HG02943 (cell line): Measurements from ENCODE around the gene C19orf47.

Experiments used
- ATAC-seq: cut with Tn5 transposase; IDR thresholded peaks from one replicate; pipeline ENCODE4 v1.9.1; 2021; ENCODE audit warnings: mild to moderate bottlenecking, low read depth, moderate library complexity; ENCODE audit not compliant: unreplicated experiment

Gene C19orf47, protein sequence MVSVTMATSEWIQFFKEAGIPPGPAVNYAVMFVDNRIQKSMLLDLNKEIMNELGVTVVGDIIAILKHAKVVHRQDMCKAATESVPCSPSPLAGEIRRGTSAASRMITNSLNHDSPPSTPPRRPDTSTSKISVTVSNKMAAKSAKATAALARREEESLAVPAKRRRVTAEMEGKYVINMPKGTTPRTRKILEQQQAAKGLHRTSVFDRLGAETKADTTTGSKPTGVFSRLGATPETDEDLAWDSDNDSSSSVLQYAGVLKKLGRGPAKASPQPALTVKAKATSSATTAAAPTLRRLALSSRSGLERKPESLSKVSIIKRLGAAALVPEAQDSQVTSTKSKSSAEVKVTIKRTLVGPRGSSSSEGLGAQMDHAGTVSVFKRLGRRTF

DNA sequence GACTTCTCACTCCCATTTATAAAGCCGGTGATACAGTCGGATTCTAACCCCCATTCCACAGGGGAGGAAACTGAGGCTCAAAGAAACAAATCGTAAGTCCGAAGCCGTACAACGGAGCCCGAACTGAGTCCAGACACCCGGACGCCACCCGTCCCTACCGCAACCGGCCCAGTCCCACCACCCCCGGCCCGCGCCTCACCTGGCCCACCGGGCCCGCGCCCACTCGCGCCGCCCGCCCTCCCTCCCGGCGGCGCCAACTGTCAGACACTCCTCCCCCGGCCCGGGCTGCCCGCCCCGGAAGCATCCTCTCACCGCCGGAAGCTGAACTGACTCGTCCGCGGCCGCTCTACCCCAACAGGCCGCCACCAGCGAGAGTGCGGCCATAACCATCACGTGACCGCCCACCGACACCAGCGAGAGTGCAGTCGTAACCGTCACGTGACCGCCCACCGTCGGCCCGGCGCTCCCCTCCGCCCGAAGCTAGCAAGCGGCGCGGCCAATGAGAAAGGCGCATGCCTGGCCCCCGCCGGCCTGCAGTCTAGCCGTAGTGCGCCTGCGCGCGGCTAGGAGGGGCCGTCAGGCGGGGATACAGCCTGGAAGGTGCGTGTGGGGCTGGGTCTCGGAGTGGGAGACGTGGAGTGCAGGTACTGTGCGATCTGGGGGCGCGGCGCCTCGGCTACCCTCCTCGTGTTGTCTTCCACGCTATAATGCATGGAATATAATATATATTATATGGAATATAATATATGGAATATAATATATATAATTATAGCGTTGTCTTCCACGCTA lies at the start of gene C19orf47, which contains the start of gene PLD3:
C19orf47 (minus strand) TSS at position 273 of the 789 bp plus-strand sequence. CDS start 6,540 bp downstream, outside the sequence.
PLD3 (plus strand) TSS at position 571 of the 789 bp plus-strand sequence. CDS start 17,789 bp downstream, outside the sequence.
- ATAC-seq: peak; percentile 93

DNA sequence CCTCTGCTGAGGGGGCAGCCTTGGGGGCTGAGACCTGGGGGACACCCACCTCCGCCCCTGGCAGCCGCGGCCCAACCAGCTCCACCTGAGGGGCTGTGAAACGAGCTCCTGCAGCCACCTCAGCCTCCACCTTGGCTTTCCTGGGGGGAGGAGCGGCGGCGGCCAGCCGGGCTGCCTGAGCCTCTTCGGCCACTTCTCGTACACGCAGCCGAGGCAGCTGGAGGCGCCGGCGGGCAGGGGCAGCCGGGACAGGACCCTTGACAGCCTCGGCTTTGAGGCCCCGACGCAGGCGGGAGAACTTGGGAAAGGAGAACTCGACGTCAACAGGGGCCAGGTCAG lies 49.3 kb upstream of the C19orf47 start:
- ATAC-seq: no peak

DNA sequence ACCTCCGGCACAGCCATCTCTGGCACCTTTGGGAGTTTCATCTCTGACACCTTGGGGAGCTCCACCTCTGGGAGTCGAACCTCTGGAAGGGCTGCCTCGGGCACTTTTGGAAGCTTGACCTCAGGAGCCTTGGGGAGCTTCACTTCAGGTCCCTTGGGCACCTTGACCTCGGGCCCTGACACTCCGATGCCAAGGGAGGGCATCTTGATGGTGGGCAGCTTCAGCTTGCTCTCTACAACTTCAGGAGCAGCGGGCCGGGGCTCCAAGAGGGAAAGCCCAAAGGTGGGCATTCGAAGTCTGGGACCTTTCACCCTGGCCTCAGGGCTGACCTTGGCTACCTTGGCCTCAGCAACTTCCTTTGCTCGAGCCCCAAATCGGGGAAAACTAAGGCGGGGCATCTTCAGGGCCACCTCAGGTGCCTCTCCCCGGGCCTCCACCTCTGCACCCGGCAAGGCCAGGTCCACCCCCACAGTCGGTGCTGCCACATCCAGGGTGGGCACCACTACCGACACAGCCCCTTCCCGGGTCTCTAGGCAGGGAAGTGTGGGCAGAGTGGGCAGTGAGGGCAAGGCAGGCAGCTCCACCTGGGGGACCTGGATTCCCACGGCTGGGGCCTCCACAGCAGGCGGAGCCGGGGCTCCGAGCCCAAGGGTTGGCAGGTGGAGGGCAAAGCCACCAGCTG lies 48.8 kb upstream of the C19orf47 start:
- no peak for ATAC-seq

DNA sequence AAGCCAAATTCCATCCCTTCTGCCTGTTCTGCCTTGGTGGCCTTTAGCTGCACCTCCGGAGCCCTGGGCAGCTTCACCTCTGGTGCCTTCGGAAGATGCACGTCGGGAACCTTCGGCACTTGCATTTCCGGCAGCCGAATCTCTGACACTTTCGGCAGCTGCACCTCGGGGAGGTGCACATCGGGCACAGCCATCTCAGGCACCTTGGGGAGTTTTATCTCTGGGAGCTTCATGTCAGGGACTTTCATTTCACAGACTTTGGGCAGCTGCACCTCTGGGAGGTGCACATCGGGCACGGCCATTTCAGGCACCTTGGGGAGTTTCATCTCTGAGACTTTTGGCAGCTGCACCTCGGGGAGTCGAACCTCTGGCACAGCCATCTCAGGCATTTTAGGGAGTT lies 47.8 kb upstream of the C19orf47 start:
- ATAC-seq: no peak

DNA sequence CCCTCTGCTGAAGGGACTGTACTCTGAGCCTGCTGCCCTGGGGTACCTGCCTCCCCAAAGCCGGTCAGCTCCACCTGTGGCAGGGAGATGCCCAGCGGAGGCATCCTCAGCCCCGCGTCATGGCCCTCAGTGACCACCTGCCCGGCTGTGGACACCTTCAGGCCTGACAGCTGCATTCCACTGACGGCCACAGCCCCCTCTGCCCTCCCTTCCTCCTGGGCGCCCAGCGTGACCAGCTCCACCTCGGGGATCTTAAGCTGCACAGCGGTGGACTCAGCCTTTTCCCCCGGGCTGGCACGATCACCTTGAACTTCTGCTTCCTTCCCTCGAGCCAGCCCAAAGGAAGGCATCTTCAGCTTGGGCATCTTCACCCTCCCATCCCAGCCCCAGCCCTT lies 46.6 kb upstream of the C19orf47 start:
- no peak for ATAC-seq

DNA sequence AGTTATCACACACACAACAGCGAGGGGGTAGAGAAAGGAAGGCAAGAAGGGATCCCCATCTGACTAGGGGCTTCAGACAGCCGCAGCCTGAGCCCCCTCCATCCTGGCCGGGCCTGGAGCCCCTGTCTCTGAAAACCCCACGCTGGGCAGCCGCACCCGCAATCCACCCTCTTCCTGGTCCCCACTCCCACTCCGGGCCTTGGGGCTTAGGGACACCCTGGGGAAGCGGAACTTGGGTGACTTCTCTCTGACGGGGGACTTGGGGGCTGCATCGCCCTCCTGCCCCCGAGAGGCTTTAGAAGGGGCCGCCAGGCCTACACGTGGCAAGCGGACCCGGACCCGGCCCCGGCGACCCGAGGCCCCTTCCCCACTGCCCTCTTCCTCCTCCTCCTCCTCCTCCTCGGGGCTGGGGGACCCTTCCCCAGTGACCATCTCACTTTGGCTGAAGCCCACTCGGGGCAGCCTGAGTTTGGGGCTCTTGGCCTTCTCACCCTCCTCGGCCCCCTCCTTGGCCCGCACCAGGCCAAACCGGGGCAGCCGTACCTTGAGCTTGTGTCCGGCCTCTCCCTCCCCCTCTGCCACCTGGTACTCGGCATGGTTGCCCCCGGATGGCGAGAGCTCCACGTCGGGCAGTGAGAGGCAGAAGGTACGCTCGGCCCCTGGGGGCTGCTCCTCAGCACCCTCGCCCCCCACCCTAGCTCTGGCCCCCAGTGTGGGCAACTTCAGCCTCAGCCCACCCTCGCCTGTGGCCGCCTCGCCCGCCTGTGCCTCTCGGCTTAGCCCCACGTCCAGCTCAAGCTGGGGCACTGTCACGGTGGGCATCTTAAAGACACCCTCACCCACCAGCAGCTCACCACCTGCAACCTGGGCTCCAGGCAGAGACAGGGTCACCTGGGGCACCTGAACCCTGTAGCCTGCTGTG lies 46.0 kb upstream of the C19orf47 start:
- no peak for ATAC-seq

DNA sequence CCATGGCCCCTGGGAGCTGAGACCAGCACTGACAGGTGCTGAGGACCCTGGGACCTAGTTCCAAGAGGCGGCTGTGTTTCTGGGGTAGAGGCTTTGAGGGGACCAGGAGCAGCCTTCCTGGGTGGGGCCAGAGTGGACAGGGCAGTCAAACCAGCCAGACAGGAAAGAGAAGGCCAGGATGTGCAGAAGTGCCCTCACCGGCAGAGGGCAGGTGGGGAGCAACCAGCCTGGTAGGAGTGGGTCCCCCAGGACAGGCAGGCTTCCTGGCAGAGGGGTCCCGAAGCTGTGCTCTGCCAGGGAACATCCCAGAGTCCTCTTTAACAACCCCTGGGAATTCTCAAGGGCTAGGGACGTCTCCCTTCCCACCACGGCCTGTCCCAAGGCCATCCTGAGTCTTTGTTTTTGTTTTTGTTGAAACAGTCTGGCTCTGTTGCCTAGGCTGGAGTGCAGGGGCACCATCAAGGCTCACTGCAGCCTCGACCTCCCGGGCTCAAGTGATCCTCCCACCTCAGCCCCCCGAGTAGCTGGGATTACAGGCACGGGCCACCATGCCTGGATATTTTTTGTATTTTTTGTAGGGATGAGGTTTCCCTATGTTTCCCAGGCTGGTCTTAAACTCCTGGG lies 44.8 kb upstream of the C19orf47 start:
- no peak for ATAC-seq

DNA sequence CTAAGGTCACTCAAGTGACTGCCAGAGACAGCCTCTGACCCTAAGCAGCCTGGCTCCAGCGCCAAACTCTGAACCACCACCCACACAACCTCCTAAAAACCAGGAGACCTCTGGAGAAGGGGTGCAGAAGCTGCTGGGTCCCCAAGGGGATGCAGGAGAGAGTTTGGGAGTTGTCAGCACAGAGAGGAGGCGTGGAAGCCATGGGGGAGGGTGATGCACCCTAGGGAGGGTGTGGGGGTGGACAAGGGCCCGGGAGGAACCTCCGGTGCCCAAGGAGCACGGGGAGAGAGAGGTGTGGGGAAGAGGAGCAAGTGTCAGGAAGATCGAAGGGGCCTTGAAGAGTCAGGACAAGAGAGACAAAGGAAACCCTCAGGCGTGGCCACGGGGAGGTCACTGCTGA lies 43.9 kb upstream of the C19orf47 start:
- ATAC-seq: no peak

DNA sequence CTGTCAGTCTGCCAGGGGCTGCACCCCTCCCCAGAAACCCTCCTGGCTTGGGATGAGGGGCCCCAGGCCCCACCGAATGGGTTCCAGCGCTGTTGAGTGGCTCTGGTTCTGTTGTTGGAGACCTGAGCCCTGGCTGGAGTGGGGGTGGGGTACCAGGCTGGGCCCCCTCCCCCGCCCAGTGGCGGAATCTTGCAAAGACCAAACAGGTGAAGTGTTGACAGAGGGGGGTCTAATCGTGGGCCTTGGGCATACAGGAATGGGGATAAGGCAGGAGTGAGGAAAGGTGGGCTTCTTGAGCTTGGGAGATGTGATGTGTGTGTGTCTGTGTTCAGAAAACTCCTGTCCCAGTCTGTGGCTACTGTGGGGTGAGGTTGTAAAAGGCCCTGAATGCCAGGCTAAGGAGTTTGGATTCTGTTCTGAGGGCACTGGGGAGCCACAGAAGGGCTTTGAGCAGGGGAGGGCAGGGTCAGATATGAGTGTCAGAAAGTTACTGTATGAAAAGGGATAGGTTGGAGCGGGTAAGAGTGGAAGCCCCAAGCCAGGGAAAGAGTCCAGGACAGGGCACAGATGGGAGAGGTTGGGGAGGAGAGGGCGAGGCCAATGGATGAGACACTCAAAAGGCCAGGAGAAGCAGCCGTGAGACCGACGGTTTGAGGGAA lies 42.0 kb upstream of the C19orf47 start, which contains the start of gene HIPK4:
HIPK4 (minus strand) TSS at position 98 of the 659 bp plus-strand sequence. CDS start 279 bp downstream, outside the sequence.
- no peak for ATAC-seq

DNA sequence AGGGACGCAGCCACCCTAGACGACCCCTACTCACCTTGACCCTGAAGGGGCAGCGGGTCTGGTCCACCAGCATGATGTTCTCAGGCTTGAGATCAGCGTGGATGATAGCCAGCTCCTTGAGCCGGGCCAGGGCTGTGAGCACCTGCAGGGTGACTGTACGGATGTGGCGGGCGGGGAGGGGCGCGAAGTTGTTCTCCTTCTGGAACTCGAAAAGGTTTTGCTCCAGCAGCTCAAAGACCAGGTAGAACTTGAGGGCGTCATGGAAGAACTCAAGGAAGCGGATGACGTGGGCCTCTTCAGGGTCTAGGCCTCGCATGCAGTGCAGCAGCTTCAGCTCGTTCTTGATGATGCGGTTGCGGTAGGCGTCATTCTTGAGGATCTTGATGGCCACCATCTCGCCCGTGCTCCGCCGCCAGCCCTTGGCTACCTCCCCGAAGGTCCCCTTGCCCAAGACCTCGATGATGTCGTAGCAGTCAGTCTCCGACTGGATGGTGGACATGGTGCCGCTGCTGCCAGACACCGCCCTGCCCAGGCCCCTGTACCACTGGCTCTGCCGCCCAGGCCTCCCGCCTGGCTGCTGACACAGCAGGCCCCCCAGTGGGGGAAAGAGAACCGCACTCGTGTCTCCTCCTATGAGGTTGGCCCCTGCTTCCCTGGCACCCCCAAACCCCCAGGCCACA lies 41.3 kb upstream of the C19orf47 start:
- ATAC-seq: no peak

DNA sequence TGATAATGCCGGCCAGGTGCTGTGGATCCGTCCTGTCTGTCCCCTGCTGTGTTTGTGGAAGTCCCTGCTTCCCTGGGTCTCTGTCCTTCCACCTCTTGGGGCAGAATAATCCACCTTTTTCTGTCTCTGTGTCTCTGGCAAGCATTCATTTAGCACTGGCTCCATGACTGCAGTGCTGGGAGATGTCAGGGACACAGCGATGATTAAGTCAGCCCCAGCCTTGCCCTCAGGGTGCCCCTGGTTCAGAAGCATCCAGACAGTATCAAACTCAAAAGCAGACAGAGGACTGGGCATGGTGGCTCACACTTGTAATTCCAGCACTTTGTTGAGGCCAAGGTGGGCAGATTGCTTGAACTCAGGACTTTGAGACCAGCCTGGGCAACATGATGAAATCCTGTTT lies 40.3 kb upstream of the C19orf47 start:
- no peak for ATAC-seq

DNA sequence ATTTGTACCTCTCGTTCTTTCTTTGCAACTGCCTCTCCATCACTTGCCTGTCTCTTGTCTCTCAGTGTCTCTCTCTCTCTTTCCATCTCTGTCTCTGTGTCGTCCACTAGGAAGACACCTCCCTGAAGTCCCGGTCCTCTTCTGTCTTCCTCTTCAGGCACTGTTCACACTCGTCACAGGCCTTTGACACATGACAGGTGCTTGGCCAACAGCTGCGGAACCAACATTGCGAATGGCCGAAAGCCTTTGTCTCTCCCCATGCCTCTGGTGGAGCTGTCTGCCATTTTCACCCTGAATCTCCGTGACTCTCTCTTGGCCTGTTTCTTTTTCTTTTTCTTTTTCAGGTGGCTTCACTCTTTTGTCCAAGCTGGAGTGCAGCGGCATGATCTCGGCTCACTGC lies 39.0 kb upstream of the C19orf47 start:
- ATAC-seq: no peak

DNA sequence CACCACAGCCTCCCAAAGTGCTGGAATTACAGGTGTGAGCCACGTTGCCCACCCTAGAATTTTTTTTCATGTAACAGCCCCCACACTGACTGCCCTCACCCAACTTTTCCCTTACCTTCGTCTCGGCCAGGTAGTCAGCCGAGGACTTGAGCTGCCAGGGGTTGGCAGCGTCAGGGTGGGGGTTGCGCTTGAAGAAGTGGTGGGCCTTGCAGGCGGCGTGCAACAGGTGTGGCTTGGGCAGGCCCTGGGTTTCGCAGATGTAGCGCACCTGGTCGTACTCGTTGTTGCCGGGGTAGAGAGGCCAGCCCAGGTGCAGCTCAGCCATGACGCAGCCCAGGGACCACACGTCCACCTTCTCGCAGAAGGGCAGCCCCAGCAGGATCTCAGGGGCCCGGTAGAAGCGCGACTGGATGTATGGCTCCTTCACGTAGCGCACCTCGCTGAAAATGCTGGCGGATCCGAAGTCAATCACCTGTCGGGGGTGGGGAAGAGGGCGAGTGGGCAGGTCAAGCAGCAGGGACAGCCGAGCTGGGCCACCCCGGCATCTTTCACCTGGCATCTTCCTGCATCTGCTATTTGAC lies 35.6 kb upstream of the C19orf47 start:
- ATAC-seq: no peak

DNA sequence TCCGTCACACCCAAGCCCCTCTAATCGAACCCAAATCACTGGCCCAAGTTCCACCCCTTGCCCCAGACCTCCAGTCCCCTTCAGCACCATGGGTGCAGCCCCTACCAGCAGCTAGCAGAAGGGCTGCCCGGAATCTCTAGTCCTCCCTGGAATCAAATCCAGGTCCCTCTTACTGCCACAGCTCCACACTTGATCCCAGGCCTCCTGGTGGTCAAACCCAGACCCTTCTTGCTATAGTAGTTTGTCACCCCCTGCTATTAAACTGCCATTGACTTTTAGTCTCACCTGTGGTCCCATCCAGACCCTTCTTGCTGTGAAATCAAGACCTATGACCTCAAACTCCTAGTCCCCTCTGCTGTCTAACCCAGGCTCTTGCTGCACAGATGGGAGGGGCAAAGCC lies 33.1 kb upstream of the C19orf47 start:
- no peak for ATAC-seq

DNA sequence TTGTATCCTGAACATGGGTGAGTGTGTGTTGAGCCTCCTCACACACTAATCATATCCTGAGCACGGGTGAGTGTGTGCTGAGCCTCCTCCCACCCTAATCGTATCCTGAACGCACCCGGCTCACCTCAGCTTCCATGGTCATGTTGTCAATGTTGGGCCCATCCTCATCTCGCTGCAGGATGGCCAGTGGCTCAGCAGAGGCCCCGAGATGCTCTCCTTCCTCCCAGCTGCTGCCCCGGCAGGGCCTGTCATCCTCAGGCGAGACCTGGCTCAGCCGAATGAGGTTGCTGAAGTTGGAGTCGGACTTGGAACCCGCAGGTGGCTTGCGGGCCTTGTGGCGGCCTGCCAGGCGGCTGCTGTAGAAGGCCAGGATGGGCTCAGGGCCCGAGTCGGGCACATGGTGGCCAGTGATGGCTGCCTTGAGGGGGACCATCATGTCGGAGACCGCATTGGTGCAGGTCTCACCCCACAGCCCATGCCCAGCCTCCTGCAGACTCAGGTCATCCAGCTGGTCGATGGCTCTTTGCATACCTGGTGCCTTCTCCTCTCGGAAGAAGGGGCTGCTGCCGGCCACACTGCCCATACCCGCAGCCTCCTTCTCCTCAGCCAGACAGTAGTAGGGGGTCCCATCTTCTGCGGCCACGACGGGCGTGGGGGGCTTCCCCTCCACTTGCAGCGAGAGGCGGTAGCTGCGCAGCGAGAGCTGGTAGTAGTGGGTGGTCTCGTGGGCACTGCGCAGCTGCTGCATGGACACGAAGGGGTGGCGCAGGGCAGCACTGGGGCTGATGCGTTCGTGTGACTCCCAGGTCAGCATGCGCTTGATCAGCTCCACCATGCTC lies 32.2 kb upstream of the C19orf47 start:
- ATAC-seq: no peak

DNA sequence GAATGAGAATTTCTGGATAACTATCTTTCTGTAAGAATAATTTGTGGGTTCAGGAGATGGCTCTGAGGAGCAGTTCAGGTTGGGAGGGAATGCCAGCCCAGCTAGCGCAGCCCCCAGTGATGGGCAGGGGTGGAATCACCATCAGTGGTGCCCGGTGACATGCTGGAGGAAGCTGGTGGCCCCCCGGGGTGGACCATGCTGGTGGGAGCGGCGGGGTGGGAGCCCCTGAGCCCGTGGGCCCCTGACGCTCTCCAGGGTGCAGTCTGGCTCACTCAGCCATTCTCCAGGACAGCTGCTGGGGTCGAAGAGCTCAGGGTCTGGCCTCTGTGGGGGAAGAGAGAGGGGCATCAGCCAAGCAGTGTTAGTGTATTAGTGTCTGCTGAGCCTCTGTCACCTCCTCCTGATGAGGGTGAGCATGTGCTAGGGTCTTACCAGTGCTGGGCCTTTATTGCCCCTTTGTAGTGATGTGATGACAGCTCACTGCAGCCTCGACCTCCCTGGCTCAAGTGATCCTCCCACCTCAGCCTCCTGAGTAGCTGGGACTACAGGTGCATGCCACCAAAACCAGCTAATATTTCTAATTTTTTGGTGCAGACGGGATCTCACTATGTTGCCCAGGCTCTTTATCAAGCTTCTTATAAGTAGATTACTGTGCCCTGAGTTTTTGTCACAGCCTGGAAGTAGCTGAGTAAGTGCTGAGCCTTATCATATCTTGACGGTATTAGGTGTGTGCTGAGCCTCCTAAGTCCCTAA lies 31.4 kb upstream of the C19orf47 start:
- no peak for ATAC-seq

DNA sequence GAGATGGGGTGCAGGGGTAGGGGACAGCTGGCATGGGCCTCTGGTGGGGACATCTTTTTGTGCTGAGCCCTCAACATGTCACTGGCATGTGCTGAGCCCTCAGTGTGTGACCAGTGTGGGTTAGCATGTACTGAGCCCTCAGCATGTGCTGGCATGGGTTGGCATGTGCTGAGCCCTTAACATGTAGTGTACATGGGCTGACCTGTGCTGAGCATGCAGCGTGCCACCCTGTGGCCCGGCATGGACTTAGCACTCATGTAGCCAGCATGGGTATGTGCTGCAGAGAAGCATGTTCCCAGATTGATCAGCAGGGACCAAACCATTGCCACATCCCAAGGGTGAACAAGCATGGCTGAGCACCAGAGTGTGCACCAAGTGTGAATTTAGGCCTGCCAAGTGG lies 30.3 kb upstream of the C19orf47 start:
- ATAC-seq: no peak
